DND-41 (cell line): ENCODE results near the gene PLD6.

Experiments
- ATAC-seq: fragments of 200-7000 bp; cut with Tn5 transposase; 3 replicates; pipeline ENCODE4 v1.9.1; 2021; ENCODE audit warnings: low read depth; ENCODE audit not compliant: insufficient read depth
- DNase-seq: peaks from one replicate; pipeline ENCODE4 v3.0.0-alpha.2; 2020
- H2AFZ ChIP-seq: 2 replicates; pipeline ENCODE4 v1.6.0; 2012; ENCODE audit warnings: low read depth, low read length
- H3K27ac ChIP-seq: 2 replicates; pipeline ENCODE4 v1.5.1; 2012; ENCODE audit warnings: low read length, inconsistent platforms
- H3K27me3 ChIP-seq: fragments of 200-600 bp; sonication (generic); 2 replicates; pipeline ENCODE4 v1.6.0; 2012; ENCODE audit warnings: low read length, mild to moderate bottlenecking, inconsistent platforms; ENCODE audit not compliant: insufficient read depth, poor library complexity
- H3K36me3 ChIP-seq: 2 replicates; pipeline ENCODE4 v1.5.1; 2012; ENCODE audit warnings: low read length, inconsistent platforms; ENCODE audit not compliant: insufficient read depth
- H3K4me1 ChIP-seq: 2 replicates; pipeline ENCODE4 v1.5.1; 2012; ENCODE audit warnings: mild to moderate bottlenecking, low read length; ENCODE audit not compliant: insufficient read depth
- H3K4me2 ChIP-seq: 2 replicates; pipeline ENCODE4 v1.6.0; 2012; ENCODE audit warnings: mild to moderate bottlenecking, moderate library complexity, low read length, inconsistent platforms; ENCODE audit not compliant: insufficient read depth
- H3K4me3 ChIP-seq, 2 experiments: fragments of 200-600 bp in 1 of 2; shearing (Covaris generic) in 1 of 2; 2 replicates each; pipeline ENCODE4 v1.5.1; 2012 to 2016; ENCODE audit warnings: inconsistent platforms in 2 of 2, low read length in 2 of 2, mild to moderate bottlenecking in 2 of 2, low read depth in 1 of 2, moderate library complexity in 1 of 2
- H3K79me2 ChIP-seq: 2 replicates; pipeline ENCODE4 v1.6.0; 2012; ENCODE audit warnings: low read length, inconsistent platforms; ENCODE audit not compliant: insufficient read depth
- H3K9ac ChIP-seq: 2 replicates; pipeline ENCODE4 v1.6.0; 2012; ENCODE audit warnings: low read depth, mild to moderate bottlenecking, inconsistent platforms, low read length, moderate library complexity
- H3K9me3 ChIP-seq: 2 replicates; pipeline ENCODE4 v1.5.1; 2012; ENCODE audit warnings: low read length, moderate library complexity, mild to moderate bottlenecking, inconsistent platforms; ENCODE audit not compliant: insufficient read depth, severe bottlenecking
- H4K20me1 ChIP-seq: 2 replicates; pipeline ENCODE4 v1.6.0; 2012; ENCODE audit warnings: low read length; ENCODE audit not compliant: insufficient read depth
- CTCF ChIP-seq: IDR thresholded peaks from 2 replicates; pipeline ENCODE4 v1.5.1; 2012; ENCODE audit warnings: borderline replicate concordance, low read length, moderate library complexity, mild to moderate bottlenecking; ENCODE audit not compliant: poor library complexity, severe bottlenecking; ENCODE audit errors: extremely low read depth
- EZH2 ChIP-seq: IDR thresholded peaks from 3 replicates; pipeline ENCODE4 v1.6.1; 2012; ENCODE audit warnings: borderline replicate concordance, low read depth, mild to moderate bottlenecking, moderate library complexity, low read length, inconsistent platforms; ENCODE audit not compliant: severe bottlenecking

The PLD6 gene

GRCh38 chr17:17217995-17218394, 11.9 kb upstream of the PLD6 start:
- H3K27me3 ChIP-seq, result no peaks in the 10 kb centered on the region
- H3K4me2 ChIP-seq, result no peak overlapping the region
- H3K4me3 ChIP-seq, result no peak overlapping the region
- no peaks in the 10 kb centered on the region for H3K4me1 ChIP-seq
- DNase-seq, result no peak
- ATAC-seq, result no peak
- H3K79me2 ChIP-seq, result no peaks in the 10 kb centered on the region
- peaks cover 13% of the 10 kb centered on the region for H4K20me1 ChIP-seq
- H2AFZ ChIP-seq, result no peak overlapping the region
- H3K36me3 ChIP-seq, result peaks cover 89% of the 10 kb centered on the region
- no peak for TF ChIP-seq CTCF
- TF ChIP-seq EZH2, result no peak
- no peak overlapping the region for H3K27ac ChIP-seq
- no peak overlapping the region for H3K9ac ChIP-seq
- no peaks in the 10 kb centered on the region for H3K9me3 ChIP-seq

DNA sequence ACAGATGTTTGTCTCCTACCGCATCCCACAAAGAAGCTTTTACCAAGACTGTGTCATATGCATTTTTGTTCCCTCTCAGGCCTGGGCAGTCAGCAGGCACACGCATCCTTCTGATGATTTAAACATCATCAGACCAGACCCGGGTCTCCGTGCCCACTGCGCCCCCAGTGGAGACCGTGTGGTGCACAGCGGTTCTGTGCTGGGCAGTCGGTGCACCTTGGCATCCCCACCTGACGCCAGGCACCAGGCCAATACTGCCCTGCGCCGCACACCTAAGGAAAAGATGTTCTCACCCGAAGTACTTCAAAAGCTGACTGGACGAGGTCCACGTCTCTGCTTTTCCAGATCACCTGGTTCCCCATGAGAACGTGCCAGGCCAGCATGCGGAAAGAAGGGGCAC, 10.6 kb upstream of the PLD6 start:
- no peak for DNase-seq
- Histone ChIP-seq H3K4me3 (no peak overlapping the region), H2AFZ (no peak overlapping the region), H3K4me1 (no peaks in the 10 kb centered on the region), H3K9me3 (no peaks in the 10 kb centered on the region), H3K36me3 (peaks cover 85% of the 10 kb centered on the region), H3K27me3 (no peaks in the 10 kb centered on the region), H3K9ac (no peak overlapping the region), H3K4me2 (no peak overlapping the region), H3K27ac (no peak overlapping the region), H4K20me1 (peaks cover 13% of the 10 kb centered on the region), H3K79me2 (no peaks in the 10 kb centered on the region)
- TF ChIP-seq EZH2, result no peak
- peak; percentile 29 for TF ChIP-seq CTCF
- no peak for ATAC-seq

DNA sequence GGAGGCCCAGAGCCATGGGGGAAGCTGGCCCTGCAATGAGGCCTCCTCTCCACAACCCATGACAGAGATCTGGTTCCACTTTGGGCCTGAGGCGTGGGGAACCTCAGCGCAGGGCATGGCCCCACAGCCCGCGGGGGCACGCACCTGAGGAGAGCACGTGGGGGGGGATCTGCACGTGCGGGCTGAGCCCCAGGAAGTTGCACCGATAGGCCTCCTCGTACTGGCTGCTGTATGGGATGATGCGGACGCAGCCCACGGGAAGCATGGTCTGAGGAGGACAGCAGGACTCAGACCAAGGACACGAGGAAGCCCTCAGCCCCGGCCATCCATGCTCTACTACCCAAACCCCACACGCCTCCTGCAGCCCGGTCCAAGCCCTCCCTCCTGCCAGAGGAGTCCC, 10.1 kb upstream of the PLD6 start:
- H3K4me3 ChIP-seq, result no peak overlapping the region
- ATAC-seq, result no peak
- H3K4me1 ChIP-seq, result no peaks in the 10 kb centered on the region
- peaks cover 84% of the 10 kb centered on the region for H3K36me3 ChIP-seq
- H3K9ac ChIP-seq, result no peak overlapping the region
- no peaks in the 10 kb centered on the region for H3K27me3 ChIP-seq
- no peaks in the 10 kb centered on the region for H3K9me3 ChIP-seq
- peaks cover 13% of the 10 kb centered on the region for H4K20me1 ChIP-seq
- no peak for DNase-seq
- no peak overlapping the region for H3K4me2 ChIP-seq
- TF ChIP-seq EZH2, result no peak
- no peak for TF ChIP-seq CTCF
- no peak overlapping the region for H3K27ac ChIP-seq
- no peak overlapping the region for H2AFZ ChIP-seq
- no peaks in the 10 kb centered on the region for H3K79me2 ChIP-seq

DNA sequence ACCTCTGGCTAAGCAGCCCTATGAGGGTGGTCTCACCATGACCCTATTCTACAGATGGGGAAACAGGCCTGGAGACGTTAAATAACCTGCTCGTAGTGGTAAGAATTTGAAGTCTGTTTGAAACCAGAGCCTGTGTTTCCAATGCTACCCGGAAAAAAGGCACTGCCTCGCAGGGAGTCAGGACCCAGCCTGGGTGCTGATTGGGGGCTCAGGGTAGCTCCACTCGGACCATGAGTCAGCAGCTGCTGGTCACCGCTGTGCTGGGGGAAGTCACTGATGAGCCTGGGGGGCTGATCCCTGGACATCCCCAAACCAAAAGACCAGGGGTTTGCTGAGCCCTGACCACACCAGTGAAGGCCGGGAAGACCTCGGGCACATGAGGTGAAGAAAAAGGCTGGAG, 9.4 kb upstream of the PLD6 start:
- peaks cover 12% of the 10 kb centered on the region; the same call in 1 of the 2 replicates for H4K20me1 ChIP-seq
- TF ChIP-seq EZH2 (no peak), CTCF (no peak)

More for the DNA sequence above, 9.4 kb upstream of the PLD6 start:
- no peak overlapping the region for H3K27ac ChIP-seq
- no peaks in the 10 kb centered on the region for H3K27me3 ChIP-seq
- DNase-seq (no peak), ATAC-seq (no peak)
- H3K4me1 ChIP-seq, result no peaks in the 10 kb centered on the region
- no peak overlapping the region for H2AFZ ChIP-seq
- H3K36me3 ChIP-seq, result peaks cover 79% of the 10 kb centered on the region
- no peaks in the 10 kb centered on the region for H3K79me2 ChIP-seq
- H3K4me2 ChIP-seq, result no peak overlapping the region
- no peaks in the 10 kb centered on the region for H3K9me3 ChIP-seq
- H3K9ac ChIP-seq, result no peak overlapping the region
- H3K4me3 ChIP-seq, result no peak overlapping the region
